Activated B cell treated with CpG ODN at 0.5 μM for 24 hours (primary cell): ENCODE results near the gene SBNO2. TPM values are rescaled to one million over a fixed set of nuclear protein-coding genes. Genes with fewer than 3 reads are reported as not detected.

Experiments used
- ATAC-seq: fragments of 200-7000 bp; cut with Tn5 transposase; one replicate; pipeline ENCODE4 v1.10.0; 2021; ENCODE audit warnings: low read depth, mild to moderate bottlenecking, moderate library complexity
- CTCF ChIA-PET: fragments of 350-600 bp; sonication (Branson Sonifier 250); formaldehyde crosslinking; loops from one replicate; lab custom pipeline; 2021; ENCODE audit warnings: antibody characterized with exemption; lab: Charles Lee
- POLR2A ChIA-PET: fragments of 350-600 bp; sonication (Branson Sonifier 250); formaldehyde crosslinking; loops from one replicate; lab custom pipeline; 2021; ENCODE audit warnings: antibody characterized with exemption; lab: Charles Lee
- DNase-seq: peaks from one replicate; pipeline ENCODE4 v3.0.0; 2022
- H3K27ac Mint-ChIP-seq: one replicate; pipeline ENCODE4 v1.8.0; 2020; ENCODE audit warnings: mixed read lengths
- H3K27me3 Mint-ChIP-seq: one replicate; pipeline ENCODE4 v1.8.0; 2021; ENCODE audit warnings: mixed read lengths
- H3K36me3 Mint-ChIP-seq: one replicate; pipeline ENCODE4 v1.8.0; 2021; ENCODE audit warnings: low read depth, mixed read lengths
- H3K4me1 Mint-ChIP-seq: one replicate; pipeline ENCODE4 v1.8.0; 2021; ENCODE audit warnings: mixed read lengths
- H3K4me3 Mint-ChIP-seq: one replicate; pipeline ENCODE4 v1.8.0; 2020; ENCODE audit warnings: mild to moderate bottlenecking, mixed read lengths
- H3K9me3 Mint-ChIP-seq: one replicate; pipeline ENCODE4 v1.8.0; 2020; ENCODE audit warnings: mixed read lengths
- intact Hi-C: fragments of 100-400 bp; cut with micrococcal nuclease; formaldehyde crosslinking; loops from one replicate; pipeline ENCODE4 v1.15.1; 2024
- total RNA-seq: library from RNA; stranded (reverse); gene quantifications from 2 replicates; pipeline ENCODE4 v1.2.3, GENCODE V29; 2022
- TF ChIP-seq, protein P1 (sequence below): fragments of 200-600 bp; IDR thresholded peaks from one replicate; pipeline ENCODE4 v1.8.0; 2022; ENCODE audit warnings: antibody characterized with exemption, mild to moderate bottlenecking

SBNO2 gene
- total RNA-seq, 1 donor from 2014 or later: 127 TPM

DNA sequence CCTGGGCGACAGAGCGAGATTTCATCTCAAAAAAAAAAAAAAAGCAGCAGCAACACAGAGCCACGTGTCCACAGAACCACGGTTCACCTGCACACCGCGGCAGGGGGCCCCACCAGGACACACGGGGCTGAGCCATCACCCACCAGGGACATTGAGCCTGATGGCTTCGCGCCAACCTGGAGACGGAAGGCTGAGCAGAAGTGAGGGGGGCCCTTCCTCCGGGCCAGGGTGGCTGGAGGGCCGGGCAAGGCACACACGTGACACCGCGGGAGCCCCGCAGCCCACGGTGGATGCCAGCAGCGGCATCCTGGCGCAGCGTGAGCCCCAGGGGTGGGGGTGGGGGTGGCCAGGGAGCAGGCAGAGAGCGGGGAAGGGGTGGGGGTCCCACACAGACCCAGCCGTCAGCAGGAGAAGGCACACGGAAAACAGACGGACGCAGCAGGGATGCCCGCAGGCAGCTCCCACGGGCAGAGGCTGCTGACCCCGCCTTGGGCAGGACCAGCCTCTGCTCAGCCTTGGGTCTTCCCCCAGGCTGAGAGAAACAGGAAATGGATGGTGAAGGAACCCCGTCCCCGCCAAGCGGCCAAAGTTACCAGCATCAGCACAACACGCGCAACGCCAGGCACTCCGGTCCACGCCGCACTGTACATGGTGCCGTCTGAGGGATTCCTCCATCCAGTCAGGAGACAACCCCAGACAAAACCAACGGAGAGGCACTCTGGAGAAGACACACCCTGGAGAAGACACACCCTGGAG lies 33.6 kb downstream of the SBNO2 start:
- intact Hi-C loops: no loop called here
- H3K9me3 Mint-ChIP-seq: no peaks in the 10 kb centered on the region
- POLR2A ChIA-PET: interaction anchor here (0.7 kb wide), 2 partner anchors 121 to 216 kb away, joined by 3 to 4 read pairs; no protein-coding TSS in a partner anchor
- peaks cover 39% of the 10 kb centered on the region for H3K36me3 Mint-ChIP-seq
- H3K4me3 Mint-ChIP-seq: no peak overlapping the region
- CTCF ChIA-PET: no interaction called here
- H3K27me3 Mint-ChIP-seq: no peaks in the 10 kb centered on the region
- ATAC-seq (no peak), DNase-seq (no peak)
- peaks cover 12% of the 10 kb centered on the region for H3K4me1 Mint-ChIP-seq
- TF ChIP-seq, protein P1, sequence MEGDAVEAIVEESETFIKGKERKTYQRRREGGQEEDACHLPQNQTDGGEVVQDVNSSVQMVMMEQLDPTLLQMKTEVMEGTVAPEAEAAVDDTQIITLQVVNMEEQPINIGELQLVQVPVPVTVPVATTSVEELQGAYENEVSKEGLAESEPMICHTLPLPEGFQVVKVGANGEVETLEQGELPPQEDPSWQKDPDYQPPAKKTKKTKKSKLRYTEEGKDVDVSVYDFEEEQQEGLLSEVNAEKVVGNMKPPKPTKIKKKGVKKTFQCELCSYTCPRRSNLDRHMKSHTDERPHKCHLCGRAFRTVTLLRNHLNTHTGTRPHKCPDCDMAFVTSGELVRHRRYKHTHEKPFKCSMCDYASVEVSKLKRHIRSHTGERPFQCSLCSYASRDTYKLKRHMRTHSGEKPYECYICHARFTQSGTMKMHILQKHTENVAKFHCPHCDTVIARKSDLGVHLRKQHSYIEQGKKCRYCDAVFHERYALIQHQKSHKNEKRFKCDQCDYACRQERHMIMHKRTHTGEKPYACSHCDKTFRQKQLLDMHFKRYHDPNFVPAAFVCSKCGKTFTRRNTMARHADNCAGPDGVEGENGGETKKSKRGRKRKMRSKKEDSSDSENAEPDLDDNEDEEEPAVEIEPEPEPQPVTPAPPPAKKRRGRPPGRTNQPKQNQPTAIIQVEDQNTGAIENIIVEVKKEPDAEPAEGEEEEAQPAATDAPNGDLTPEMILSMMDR: no peak
- H3K27ac Mint-ChIP-seq: no peak overlapping the region

DNA sequence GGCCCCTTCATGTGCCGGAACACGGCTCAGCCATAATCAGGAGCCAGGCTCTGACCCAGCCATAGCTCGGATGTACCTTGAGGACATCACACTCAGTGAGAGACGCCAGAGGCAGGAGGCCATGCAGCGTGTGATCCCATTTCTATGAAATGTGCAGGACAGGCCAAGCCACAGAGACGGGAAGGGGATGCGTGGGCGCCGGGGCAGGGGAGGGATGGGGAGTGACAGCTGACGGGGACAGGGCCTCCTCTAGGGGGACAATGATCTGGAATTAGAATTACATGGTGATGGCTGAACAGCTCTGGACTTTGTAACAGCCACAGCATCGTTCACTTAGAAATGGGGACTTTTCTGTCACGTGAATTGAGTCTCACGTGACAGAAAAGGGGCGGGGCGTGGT lies 34.9 kb downstream of the SBNO2 start:
- H3K27ac Mint-ChIP-seq: no peak overlapping the region
- H3K9me3 Mint-ChIP-seq: no peaks in the 10 kb centered on the region
- no peak for DNase-seq
- no peak overlapping the region for H3K4me3 Mint-ChIP-seq
- intact Hi-C loops: no loop called here
- no peak for ATAC-seq
- ChIA-PET CTCF (no interaction called here), POLR2A (no interaction called here)
- TF ChIP-seq, protein P1: no peak
- H3K4me1 Mint-ChIP-seq: peaks cover 16% of the 10 kb centered on the region
- peaks cover 31% of the 10 kb centered on the region for H3K36me3 Mint-ChIP-seq
- H3K27me3 Mint-ChIP-seq: no peaks in the 10 kb centered on the region

DNA sequence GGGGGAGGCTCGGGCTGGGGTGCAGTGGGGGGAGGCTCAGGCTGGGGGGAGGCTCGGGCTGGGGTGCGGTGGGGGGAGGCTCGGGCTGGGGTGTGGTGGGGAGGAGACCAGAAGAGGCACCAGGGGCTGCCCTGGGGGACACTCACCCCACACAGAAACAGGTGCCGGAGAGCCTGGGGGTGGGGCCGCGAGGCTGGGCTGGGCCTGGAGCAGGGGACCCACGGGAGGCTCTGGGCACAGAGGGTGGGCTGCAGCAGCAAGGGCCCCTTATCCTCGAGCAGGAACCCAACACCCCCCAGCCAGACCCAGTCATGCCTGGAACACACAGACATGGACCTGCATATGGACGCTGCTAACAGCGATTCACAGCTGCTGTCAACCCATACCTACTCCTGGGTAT lies 35.9 kb downstream of the SBNO2 start:
- Mint-ChIP-seq H3K27ac (no peak overlapping the region), H3K27me3 (no peaks in the 10 kb centered on the region), H3K4me3 (no peak overlapping the region), H3K9me3 (no peaks in the 10 kb centered on the region), H3K36me3 (peaks cover 21% of the 10 kb centered on the region), H3K4me1 (peaks cover 22% of the 10 kb centered on the region)
- TF ChIP-seq, protein P1: no peak
- ATAC-seq (no peak), DNase-seq (no peak)
- ChIA-PET CTCF (no interaction called here), POLR2A (no interaction called here)
- intact Hi-C loops: no loop called here

DNA sequence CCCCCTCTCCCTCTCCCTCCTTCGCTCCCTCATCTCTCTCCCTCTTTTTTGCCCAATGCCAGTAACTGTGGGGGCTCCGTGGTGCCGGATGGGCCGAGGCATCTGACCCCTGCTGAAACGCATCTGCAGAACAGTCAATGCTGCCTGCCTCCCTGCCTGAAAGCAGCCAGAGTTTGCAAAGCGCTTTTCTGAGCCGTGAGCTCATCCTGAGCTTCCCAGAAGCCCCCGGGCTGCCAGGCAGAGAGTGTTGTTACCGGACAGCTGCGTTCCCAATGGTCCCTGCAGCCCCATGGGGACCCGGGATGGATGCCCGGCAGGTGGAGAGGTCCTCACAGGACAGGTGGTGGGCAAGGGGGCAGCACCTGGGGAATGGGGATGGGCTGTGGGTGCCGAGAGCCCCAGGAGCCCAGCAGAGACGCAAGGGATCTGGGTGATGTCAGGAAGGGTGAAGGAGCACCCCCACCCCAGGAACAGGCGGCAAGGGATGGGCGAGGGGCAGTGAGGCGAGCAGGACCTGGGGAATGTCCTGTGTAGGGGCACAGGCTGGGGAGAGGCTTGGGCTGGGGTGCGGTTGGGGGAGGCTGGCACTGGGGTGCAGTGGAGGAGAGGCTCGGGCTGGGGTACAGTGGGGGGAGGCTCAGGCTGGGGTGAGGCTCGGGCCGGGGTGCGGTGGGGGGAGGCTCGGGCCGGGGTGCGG lies 37.3 kb downstream of the SBNO2 start:
- H3K4me1 Mint-ChIP-seq: peaks cover 27% of the 10 kb centered on the region
- H3K36me3 Mint-ChIP-seq: peaks cover 13% of the 10 kb centered on the region
- no peak overlapping the region for H3K27ac Mint-ChIP-seq
- no peaks in the 10 kb centered on the region for H3K9me3 Mint-ChIP-seq
- ChIA-PET POLR2A (interaction anchor here (1.2 kb wide), 1 partner anchor 132 kb away, joined by 3 read pairs; the partner anchor contains the start of gene CIRBP), CTCF (no interaction called here)
- peak overlapping the region; percentile 17 for H3K4me3 Mint-ChIP-seq
- H3K27me3 Mint-ChIP-seq: no peaks in the 10 kb centered on the region
- ATAC-seq (no peak), DNase-seq (no peak)
- intact Hi-C loops: no loop called here
- TF ChIP-seq, protein P1: no peak

DNA sequence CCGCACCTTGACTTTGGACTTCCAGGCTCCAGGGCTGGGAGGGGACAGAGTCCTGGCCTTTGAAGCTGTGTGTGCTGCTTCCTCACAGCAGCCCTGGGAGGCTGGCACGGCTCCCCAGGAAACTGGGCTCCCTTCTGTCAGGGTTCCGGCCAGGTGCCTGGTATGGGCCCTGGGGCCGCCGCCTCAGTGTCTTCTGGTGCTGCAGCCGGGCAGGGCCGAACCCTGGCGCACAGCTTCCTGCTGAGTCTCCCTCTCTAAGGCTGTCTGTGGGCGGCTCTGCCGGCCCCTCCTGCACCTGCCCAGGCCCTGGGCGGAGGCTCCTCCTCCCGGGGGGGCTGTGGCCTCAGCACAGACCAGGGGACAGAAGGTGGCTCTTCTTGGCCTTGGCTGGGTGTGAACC lies 37.9 kb downstream of the SBNO2 start:
- DNase-seq (no peak), ATAC-seq (no peak)
- peaks cover 29% of the 10 kb centered on the region for H3K4me1 Mint-ChIP-seq
- peak overlapping the region; percentile 17 for H3K4me3 Mint-ChIP-seq
- H3K9me3 Mint-ChIP-seq: no peaks in the 10 kb centered on the region
- CTCF ChIA-PET: no interaction called here
- H3K36me3 Mint-ChIP-seq: peaks cover 13% of the 10 kb centered on the region
- POLR2A ChIA-PET: interaction anchor here (1.2 kb wide), 1 partner anchor 133 kb away, joined by 3 read pairs; the partner anchor contains the start of gene CIRBP
- no peak overlapping the region for H3K27ac Mint-ChIP-seq
- TF ChIP-seq, protein P1: no peak
- no peaks in the 10 kb centered on the region for H3K27me3 Mint-ChIP-seq
- intact Hi-C loops: no loop called here
